Glomerular visceral epithelial cell (primary cell): ENCODE results near the gene CHST10.
"Not testable (repeated sequence)": the region's sequence is repeated elsewhere in the genome, so short reads cannot be mapped to it uniquely, and the experiment has no call there.

Experiments
- DNase-seq: peaks from one replicate; pipeline ENCODE4 v3.0.0-alpha.2; 2016; ENCODE audit errors: extremely low spot score

CHST10 gene

DNA sequence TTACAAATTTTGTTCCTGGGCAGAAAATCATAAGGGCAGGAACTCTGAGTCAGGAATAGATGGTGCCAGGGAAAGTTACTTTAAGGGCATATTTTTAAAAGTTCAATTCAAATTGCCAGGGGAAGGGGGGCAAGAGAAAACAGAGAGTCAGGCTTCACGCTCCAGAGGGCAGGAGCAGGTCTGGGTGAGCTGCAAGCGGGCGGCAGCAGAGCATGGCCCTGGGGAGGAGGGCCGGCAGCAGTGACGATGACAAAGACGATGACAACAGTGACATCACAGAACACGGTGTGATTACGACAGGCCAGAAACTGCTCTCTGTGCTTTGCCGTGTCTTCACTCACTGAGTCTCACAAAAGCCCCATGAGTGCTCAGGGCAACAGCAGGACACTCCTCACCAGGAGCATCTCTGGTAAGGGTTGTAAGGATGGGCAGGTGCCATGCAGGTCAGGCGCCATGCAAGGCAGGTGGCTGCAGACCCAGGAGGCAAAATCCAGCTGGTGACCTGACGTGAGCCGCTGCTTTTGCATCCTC, 23.3 kb downstream of the CHST10 start:
- DNase-seq, result no peak

DNA sequence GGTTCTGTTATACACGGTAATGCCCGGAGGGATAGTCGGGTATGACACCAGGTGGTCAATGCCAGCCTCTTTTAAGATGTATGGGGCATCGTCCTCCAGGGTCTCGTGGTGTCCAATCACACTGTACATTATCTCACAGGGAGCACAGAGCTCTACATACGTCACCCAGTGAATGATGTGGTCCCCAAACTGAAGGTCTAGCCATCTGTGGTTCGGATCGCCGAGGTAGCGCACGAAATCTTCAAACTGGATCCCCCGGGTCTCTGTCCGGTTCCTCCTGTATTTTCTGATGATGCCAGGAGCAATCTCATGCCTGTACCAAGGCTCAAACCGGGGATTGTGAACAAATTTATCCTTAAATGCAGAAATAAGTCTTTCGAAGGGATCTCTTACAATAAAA, 24.1 kb downstream of the CHST10 start:
- no peak for DNase-seq

DNA sequence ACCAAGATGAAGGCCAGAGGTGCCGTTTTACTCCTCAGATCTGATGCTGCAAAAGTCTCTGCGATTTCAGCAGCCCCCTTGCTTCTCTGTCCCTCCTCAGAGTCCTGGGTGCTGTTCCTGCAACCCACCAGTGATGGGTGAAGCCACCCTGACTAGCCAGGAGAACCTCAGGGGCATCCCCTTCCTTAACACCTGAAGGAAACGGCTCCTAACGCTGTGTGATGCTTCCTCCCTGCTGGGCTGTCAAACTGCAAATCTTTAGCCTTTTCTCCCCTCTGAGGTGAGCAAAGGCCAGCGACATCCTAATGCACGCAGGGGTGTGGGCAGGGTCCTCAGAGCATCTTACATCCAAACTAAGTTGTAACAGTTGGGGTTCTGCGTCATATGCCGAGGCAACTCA, 24.8 kb downstream of the CHST10 start:
- DNase-seq, result no peak

DNA sequence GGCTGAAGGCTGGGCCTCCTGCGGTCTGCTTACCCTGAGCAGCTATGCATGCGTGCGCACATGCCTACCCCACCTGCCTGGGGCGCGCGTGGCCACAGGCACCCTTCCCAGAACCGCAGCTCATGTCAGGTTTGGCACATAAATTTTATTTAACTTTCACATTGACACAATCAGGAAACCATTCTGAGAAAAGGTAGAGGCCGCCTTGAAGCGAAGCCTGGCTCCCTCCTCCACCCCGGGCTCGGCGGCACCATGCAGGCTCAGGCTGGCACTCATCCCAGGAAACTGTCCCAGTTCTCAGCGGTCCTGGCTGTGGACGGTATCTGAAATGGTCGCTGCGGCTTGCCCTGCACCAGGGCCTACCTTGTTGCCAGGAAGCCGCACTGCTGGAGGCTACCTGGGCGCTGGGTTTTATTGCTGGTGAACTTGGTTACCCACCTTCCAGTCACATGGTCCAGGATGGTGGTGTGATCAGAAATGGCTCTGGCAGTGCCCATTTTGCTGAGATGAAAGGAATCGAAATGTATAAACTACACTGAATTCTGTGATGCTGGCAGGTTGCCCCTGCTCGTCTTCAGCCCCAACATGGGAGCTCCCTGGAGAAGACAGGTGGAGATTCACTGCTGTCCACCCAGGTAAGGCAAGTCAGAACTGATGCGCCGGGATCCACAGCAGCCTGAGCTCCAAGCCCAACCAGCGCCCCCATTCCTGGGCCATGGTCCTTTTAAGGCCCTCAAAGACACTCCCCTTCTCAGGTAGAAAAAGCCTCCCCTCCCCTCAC, 25.5 kb downstream of the CHST10 start:
- DNase-seq, result no peak

DNA sequence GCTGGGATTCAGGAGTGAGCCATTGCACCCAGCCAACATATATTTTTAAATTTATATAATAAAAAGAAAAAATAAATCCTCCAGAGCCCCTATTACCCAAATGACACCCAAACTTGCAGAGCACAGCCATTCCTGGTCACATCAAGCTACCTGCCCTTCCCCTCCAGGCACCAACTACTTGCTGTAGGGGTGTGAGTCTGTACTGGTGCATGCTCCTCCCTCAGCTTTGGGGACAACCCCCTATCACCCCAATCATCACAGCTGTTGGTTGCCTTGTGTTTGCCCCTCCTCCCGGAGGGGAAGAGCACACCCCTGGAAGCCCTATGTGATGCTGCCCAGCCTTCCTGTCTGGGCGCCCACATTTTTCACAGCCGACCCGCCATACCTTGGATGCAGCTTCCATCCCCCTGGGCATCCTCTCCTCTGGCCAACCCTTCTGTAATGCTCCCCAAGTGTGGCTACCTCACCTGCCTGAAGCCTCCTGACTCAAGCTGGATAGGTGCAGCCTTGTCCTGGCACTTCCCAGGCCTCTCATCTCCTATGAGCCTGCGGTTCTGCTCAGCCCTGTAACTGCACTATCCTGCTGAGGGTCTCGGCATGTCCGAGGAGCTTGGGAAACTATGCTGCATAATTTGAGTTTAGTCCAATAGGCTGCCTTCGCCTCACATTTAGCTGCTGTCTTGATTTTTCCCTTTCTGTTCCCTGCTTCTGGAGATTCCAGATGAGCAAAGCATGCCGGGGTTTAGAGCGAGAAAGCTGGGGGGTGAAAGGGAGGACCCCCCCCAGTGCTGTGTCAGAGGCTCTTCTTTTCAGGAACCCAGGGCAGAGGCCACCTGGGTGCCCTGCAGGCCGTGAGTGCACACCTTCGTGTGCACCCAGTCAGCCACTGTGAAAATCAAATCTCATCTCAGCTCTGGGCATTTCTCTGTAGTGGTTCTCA, 27.2 kb downstream of the CHST10 start:
- no peak for DNase-seq

DNA sequence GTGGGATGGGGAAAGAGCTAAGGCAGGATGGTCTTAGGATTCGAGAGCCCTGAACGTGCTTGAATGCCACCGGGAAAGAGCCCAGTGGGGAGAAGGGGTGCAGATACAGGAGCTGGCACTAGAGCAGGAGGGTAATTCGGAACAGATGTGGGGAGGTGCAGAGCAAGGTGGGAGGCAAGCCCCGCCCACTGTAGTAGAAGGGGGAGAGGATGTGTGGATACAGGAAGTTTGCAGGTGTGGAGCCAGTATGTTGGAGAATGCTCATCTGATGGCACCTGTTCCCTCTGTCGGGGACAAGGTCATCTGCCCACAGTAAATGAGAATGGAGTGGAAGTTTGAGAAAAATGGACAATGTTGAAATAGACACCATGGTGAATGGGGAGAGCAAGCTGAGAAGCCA, 28.8 kb downstream of the CHST10 start:
- DNase-seq, result no peak

DNA sequence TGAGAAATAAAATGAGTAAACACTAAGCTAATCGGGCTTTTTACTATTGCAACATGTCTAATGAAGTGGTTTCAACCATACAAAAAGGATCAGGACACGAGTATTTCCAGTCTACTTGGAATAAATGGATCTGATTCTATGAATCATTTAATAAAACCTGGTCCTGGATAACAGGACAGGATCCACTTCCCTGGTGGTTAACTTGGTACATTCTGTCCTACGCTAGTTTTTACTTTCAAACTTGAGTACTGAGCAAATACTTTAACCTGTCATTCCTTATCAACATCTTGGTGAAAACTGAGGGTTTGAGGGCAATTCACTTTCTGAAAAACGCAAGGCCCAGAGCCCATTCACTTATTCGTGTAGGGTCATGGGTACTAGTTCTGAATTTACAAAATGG, 33.5 kb downstream of the CHST10 start:
- DNase-seq, result no peak

DNA sequence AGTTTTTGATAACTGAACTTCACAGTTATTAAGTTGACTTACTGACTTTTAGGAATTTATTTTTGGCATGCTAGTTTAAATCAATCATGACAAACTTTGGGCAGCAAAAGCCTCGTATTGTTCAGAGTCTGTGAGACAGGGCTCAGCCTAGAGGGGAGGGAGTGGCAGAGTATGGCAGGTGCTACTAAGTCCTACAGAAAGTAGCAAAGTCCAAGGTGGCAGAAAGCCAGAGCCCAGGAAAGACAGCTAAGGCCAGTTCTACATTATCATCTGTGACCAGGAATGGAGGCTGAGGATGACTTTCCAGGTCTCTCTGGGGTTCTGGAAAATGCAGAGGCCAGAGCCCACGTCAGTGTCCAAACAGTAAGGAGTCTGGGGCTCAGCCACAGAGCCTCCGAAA, 34.2 kb downstream of the CHST10 start:
- DNase-seq, result no peak

DNA sequence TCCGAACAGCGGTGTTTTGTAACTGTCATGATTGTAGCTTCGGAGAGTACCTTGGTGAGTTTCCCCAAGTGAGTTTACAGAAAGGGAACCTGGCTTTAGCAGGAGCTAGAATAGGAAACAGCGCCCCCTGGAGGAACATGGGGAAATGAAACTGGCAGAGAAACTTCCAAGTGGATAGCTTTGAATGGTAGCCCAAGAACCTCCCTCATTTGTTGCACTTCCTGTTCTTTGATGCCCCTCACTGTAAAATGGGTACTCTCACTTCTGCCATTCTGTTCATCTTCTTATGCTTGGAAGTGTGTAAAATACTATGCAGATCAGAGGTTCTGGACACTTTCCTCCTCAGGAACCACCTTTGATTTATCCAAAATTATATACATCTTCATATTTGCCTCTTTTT, 36.2 kb downstream of the CHST10 start:
- DNase-seq, result peak; percentile 79

DNA sequence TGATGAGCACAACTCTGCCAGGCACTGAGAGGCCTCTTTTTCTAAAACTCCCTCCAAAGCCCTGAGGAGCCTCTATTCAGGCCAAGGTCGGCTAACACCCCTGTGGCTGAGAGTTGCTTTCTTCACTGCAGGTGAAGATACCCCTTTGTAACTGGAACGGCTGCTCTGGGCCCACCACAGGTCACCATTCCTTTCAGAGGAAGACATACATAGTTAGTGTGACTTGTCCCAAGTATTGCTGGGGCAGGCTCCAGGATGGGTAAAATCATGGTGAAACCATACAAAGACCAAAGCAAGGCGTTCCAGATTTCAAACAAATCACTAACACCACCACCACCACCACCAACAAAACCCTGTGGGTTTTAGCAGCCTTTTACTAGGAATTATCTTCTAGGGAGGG, 36.8 kb downstream of the CHST10 start:
- DNase-seq, result no peak

DNA sequence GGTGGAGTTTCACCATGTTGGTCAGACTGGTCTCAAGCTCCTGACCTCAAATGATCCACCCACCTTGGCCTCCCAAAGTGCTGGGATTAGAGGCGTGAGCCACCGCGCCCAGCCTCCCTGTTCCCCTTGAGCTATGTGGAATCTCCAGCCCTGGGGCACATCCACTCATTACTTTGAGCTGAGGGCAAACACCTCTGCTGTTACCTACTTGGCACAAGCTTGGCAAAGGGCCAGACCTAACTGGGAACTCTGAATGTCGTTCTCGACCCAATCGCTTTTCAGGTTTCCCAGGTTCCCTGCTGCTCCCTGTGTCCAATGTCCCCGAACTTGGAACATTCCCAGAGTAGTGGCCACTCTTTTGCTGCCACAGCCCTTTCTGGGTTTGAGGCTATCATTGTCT, 40.6 kb downstream of the CHST10 start:
- DNase-seq, result no peak

DNA sequence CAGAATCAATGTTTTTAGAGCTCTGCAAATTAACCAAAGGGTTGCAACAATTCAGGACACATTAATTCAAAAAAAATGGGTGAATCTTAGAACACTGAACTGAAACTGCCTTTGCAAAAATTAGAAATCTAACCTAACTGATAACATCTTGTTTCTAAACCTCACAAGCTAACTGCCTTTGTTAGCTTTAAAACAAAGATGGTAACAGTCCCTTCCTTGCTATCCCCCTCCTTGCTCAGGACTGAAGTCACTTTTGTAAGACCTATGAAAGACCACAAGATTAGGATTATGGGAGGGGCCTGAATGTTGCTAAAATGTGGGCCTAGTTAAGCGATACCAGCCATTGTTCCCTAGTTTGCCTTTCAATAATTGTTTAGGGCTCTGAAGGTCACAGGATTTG, 50.3 kb downstream of the CHST10 start:
- no peak for DNase-seq

DNA sequence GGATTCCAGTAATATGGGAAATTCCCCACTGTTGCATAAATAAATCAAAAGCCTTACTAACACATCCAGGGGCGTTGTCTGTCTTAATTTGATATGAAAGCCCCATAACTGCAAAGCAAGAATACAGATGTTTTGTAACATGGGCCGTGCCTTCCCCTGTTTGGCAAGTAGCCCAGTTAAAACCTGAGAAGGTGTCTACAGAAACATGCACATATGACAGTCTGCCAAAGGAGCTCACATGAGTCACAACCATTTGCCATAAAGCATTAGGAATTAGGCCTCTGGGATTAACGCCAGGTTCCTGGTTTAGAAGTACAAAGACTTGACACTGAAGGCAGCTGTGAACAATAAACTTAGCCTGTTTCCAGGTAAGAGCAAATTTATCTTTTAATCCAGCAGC, 52.0 kb downstream of the CHST10 start:
- peak; percentile 55 for DNase-seq

DNA sequence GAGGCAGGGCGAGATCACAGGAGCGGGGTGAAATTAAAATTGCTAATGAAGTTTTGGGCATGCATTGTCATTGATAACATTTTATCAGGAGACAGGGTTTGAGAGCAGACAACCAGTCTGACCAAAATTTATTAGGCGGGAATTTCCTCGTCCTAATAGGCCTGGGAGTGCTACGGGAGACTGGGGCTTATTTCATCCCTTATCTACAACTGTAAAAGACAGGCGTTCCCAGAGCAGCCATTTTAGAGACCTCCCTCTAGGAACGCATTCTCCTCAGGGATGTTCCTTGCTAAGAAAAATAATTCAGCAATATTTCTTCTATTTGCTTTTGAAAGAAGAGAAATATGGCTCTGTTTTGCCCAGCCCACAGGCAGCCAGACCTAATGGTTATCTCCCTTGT, 55.2 kb downstream of the CHST10 start:
- DNase-seq, result not testable (repeated sequence)

DNA sequence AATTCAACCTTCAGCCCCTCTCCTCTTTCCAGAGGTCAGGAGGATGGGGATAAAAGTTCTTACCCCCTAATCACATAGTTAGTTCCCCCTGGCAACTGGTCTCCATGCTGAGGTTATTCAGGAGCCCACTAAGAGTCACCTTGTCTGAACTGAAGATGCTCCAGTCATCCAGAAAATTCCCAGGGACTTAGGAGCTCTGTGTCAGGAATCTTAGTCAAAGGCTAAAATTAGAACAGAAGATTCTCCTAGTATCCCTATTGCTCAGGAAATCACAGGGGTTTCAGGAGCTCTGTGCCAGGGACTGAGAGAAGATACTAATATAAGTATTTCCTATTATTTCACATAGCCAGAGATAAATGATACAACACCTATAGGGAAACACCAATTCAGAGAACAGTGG, 57.9 kb downstream of the CHST10 start:
- no peak for DNase-seq

DNA sequence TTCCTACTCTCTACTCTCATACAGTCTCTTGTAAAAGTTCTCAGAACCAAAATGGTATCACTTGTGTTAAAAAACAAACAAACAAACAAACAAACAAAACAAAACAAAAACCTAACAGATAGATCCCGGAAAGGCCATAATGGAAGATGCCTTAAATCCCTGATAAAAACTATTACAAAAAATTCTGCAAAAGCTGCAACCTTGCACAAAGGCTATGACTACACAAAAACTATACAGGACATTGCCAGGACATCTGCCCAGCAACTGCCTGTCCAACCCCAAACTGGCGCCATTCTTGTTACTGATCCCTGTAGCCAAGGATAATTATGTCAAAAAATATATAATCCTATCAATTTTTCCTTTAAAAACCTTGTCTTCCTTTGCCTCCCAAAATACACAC, 58.9 kb downstream of the CHST10 start:
- no peak for DNase-seq

DNA sequence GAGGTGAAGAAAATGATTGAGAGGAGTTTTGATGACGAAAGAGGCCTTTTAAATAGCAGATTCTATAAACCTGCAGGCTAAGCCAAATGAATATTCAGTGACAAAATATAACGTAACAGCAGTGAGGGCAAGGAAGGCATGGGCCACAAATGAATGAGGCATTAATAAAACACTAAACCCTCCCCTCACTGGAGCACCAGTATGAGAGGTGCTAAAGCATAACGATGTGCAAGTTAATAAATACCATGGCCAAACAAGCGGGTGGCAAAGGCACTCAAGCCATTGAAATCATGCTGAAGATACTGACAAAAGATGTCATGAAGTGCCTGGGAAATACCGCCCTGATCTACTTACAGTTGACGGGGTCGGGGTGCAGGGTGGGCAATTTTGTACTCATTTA, 64.9 kb downstream of the CHST10 start:
- peak; percentile 11 for DNase-seq

DNA sequence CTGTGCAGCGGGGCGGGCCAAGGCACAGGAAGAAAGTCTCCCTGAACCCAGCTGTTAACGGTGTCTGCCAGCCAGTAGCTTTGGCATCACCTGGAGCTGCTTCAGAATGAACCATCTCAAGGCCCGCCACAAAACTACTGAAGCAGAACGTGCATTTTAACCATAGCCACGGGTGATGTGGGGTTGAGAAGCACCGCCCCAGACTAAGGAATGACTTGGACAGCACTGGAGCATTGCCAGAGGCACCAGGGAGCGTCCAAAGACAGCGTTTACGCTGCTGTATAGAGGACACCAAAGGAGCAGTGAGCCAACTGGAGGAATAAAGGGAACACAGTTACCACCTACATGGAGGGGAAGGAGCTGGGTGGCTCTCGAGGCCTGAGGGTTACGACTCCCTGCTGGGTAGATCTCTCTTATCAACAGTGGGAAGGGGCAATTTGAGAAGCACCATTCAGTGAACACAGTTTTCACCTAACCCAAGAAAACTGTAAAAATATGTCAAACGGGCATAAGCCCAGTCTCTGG, 66.7 kb downstream of the CHST10 start:
- DNase-seq, result peak; percentile 54

DNA sequence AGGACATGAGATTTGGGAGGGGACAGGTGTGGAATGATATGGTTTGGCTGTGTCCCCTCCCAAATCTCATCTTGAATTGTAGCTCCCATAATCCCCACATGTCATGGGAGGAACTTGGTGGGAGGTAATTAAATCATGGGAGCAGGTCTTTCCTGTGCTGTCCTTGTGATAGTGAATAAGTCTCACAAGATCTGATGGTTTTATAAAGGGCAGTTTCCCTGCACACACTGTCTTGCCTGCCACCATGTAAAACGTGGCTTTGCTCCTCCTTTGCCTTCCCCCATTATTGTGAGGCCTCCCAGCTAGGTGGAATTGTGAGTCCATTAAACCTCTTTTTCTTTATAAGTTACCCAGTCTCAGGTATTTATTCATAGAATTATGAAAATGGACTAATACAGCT, 72.3 kb downstream of the CHST10 start:
- not testable (repeated sequence) for DNase-seq

DNA sequence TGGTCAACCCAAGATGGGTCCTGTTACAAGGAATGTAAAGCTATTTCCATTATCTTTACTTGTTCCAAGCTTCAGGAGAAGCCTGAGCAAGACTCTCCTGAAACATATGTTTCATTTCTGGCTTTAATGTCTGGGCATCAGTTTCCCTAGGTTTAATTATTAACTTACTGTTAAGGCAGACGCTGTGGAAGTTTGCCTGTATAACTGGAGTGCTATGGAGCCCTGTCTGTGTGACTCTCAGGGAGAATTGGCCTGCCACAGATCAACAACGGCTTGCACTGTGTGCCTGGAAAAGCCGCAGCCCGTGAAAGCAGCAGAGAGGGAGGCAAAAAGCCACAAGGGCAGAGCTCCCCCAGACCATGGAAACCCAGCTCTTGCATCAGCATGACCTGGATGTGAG, 73.0 kb downstream of the CHST10 start:
- no peak for DNase-seq

DNA sequence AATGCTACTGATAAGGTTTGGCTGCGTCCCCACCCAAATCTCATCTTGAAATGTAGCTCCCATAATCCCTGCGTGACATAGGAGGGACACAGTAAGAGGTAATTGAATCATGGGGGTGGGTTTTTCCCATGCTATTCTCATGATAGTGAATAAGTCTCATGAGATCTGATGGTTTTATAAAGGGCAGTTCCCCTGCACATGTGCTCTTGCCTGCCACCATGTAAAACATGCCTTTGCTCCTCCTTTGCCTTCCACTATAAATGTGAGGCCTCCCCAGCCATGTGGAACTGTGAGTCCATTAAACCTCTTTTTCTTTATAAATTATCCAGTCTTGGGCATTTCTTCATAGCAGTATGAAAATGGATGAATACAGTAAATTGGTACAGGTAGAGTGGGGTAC, 75.0 kb downstream of the CHST10 start:
- DNase-seq, result not testable (repeated sequence)
